NT2/D1 (cell line): ENCODE measurements around the gene SERPINB11.
"Not testable (repeated sequence)": the region's sequence is repeated elsewhere in the genome, so short reads cannot be mapped to it uniquely, and the experiment has no call there.

Experiments used
- YY1 ChIP-seq: IDR thresholded peaks from 2 replicates; pipeline ENCODE4 v1.6.1; 2011; ENCODE audit not compliant: insufficient read length, insufficient read depth
- ZNF274 ChIP-seq: IDR thresholded peaks from 2 replicates; pipeline ENCODE4 v1.6.1; 2011; ENCODE audit warnings: mild to moderate bottlenecking, low read depth, low read length

- not testable (repeated sequence) for TF ChIP-seq ZNF274, YY1
These were observed 43.8 kb upstream of the SERPINB11 start for GRCh38 chr18:63658920-63659319.
